BE2C (cell line): ENCODE measurements around the gene NQO1.

Source experiments
- DNase-seq: peaks from one replicate; pipeline ENCODE4 v3.0.0-alpha.2; 2020
- H3K27me3 ChIP-seq: fragments of 250-450 bp; sonication (Bioruptor Pico); 2 replicates; pipeline ENCODE4 v1.5.1; 2020; ENCODE audit warnings: mild to moderate bottlenecking
- H3K36me3 ChIP-seq: fragments of 250-450 bp; sonication (Bioruptor Pico); 2 replicates; pipeline ENCODE4 v1.5.1; 2020; ENCODE audit warnings: mild to moderate bottlenecking
- H3K4me1 ChIP-seq: fragments of 250-450 bp; sonication (Bioruptor Pico); 2 replicates; pipeline ENCODE4 v1.5.1; 2020
- H3K4me3 ChIP-seq: 2 replicates; pipeline ENCODE4 v1.5.1; 2011; ENCODE audit warnings: low read depth, low read length
- H3K9me3 ChIP-seq: fragments of 250-450 bp; sonication (Bioruptor Pico); 2 replicates; pipeline ENCODE4 v1.5.1; 2020
- TF ChIP-seq, protein P1 (sequence below): IDR thresholded peaks from 2 replicates; pipeline ENCODE4 v1.5.1; 2012; ENCODE audit warnings: mild to moderate bottlenecking, low read depth, low read length

Gene NQO1

DNA sequence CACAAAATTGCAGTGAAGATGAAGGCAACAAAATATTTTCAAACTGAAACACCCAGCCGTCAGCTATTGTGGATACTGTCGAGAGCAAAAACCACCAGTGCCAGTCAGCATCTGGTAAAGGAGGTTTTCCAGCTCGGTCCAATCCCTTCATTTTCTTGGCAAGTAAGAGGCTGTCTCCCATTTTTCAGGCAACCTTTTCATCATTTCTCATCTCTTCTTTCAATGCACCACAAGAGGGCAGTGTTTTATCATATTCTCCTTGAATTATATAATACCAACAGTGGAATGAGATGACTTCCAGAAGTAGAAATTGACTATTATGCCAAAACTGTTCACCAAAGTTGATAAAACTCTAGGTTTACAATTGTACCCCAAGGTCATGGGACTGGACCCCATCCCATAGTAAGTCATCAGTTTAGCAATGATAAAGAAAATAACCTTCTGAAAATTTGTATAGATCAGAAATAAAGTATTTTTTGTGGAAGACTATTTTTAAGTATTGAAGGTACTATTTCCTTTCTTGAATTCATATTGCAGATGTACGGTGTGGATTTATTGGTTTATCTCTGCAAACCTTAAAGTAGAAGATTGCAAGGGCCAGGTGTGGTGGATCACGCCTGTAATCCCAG is 16.8 kb downstream of the NQO1 start:
- no peak for DNase-seq
- TF ChIP-seq, protein P1, sequence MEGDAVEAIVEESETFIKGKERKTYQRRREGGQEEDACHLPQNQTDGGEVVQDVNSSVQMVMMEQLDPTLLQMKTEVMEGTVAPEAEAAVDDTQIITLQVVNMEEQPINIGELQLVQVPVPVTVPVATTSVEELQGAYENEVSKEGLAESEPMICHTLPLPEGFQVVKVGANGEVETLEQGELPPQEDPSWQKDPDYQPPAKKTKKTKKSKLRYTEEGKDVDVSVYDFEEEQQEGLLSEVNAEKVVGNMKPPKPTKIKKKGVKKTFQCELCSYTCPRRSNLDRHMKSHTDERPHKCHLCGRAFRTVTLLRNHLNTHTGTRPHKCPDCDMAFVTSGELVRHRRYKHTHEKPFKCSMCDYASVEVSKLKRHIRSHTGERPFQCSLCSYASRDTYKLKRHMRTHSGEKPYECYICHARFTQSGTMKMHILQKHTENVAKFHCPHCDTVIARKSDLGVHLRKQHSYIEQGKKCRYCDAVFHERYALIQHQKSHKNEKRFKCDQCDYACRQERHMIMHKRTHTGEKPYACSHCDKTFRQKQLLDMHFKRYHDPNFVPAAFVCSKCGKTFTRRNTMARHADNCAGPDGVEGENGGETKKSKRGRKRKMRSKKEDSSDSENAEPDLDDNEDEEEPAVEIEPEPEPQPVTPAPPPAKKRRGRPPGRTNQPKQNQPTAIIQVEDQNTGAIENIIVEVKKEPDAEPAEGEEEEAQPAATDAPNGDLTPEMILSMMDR: peak; percentile 66

DNA sequence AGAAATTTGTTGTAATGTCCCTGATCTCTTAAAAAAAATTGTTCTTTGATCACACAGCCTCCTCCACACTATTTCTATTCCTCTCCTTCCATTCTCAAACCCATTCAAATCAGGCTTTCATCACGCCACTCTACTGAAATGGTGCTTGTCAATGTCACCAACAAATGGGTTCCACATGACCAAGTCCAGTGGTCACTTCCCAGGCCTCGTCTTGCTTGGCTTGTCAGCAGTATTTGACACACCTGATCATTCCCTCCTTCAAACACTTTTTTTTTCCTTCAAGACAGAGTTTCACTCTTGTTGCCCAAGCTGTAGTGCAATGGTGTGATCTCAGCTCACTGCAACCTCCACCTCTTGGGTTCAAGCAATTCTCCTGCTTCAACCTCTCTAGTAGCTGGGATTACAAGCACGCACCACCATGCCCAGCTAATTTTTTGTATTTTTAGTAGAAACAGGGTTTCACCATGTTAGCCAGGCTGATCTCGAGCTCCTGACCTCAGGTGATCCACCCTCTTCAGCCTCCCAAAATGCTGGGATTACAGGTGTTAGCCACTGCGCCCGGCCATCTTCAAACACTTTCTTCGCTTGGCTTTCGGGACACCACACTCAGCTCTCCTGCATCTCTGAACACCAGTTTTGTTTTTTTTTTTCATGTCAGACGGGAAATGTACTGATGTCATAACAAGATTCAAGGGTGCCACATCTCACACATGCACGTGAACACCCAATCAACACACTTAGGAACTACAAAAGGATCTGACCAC is 18.3 kb downstream of the NQO1 start:
- TF ChIP-seq, protein P1: no peak
- Histone ChIP-seq H3K4me1 (no peaks in the 10 kb centered on the region), H3K4me3 (no peak overlapping the region), H3K9me3 (no peaks in the 10 kb centered on the region), H3K36me3 (no peaks in the 10 kb centered on the region), H3K27me3 (no peaks in the 10 kb centered on the region)
- DNase-seq: no peak

More for the DNA sequence above, 16.8 kb downstream of the NQO1 start:
- no peaks in the 10 kb centered on the region for H3K36me3 ChIP-seq
- H3K27me3 ChIP-seq: no peaks in the 10 kb centered on the region
- H3K9me3 ChIP-seq: no peaks in the 10 kb centered on the region
- H3K4me3 ChIP-seq: no peak overlapping the region
- no peaks in the 10 kb centered on the region for H3K4me1 ChIP-seq

DNA sequence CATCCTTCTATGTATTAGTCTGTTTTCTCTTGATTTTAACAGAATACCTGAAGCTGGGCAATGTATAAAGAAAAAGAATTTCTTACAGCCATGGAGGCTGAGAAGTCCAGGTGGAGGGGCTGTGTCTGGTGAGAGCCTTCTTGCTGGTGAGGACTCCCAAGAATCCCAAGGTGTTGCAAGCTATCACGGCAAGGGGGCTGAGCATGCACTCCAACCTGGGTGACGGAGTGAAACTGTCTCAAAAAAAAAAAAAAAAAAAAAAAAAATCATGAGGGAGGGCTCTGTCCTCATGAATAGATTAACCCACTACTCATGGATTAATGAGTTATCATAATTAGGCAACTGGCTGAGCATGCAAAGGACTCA is 19.4 kb downstream of the NQO1 start:
- H3K27me3 ChIP-seq: no peaks in the 10 kb centered on the region
- no peaks in the 10 kb centered on the region for H3K4me1 ChIP-seq
- DNase-seq: no peak
- no peaks in the 10 kb centered on the region for H3K9me3 ChIP-seq
- no peak overlapping the region for H3K4me3 ChIP-seq
- no peaks in the 10 kb centered on the region for H3K36me3 ChIP-seq
- TF ChIP-seq, protein P1: no peak

DNA sequence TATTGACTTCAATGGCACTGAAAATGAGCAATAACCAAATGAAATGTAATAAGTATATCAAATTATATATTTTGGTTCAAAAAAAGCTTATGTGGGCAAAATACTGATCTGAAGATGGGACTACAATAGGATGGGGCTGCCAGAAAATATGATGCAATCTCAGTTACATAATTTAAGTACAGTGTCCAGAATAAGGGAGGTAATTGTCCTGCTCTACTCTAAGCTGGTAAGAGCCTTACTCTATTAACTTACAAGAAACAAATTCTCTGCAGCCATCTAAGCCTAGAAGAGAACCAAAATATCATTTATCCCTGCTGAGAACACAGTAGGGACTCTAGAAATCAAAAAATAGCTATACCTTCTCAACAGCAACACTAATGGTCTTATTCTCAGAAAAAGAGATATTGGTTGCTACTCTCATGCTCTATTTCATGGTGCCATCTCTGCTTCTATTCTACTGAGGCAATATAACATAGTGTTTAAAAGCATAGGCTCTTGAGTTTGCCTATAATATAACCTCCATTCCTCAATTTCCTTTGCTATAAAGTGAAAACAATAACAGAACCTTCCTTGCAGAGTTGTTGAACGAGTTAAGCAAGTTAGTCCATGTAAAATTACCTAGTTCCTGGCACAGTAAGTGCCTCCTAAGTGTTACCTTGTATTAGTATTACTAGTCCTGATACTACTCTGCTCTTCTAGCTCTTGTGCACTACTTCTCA is 19.9 kb downstream of the NQO1 start:
- no peak for DNase-seq
- no peaks in the 10 kb centered on the region for H3K27me3 ChIP-seq
- no peaks in the 10 kb centered on the region for H3K9me3 ChIP-seq
- H3K4me3 ChIP-seq: no peak overlapping the region
- TF ChIP-seq, protein P1: no peak
- H3K36me3 ChIP-seq: peaks cover 2% of the 10 kb centered on the region; the same call in 1 of the 2 replicates
- no peaks in the 10 kb centered on the region for H3K4me1 ChIP-seq

DNA sequence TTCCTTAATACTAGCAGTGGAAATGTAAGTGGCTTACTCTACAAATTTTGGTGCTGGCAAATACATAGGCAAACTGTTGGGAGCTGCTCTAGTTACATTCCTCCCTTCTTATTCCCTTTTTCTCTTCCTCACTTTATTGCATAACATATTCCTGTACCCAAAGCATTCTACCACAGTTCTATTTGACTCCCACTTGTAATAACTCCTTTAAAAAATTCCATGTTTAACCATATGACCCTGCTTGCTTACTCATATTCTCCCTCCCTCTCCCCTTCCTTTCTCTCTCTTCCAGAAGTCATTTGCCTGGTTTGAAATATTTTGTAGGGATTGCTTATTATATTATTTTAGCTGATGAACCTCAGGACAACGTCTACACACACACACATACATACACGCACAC is 22.7 kb downstream of the NQO1 start:
- Histone ChIP-seq H3K27me3 (no peaks in the 10 kb centered on the region), H3K4me3 (no peak overlapping the region), H3K36me3 (peaks cover 3% of the 10 kb centered on the region), H3K9me3 (no peaks in the 10 kb centered on the region), H3K4me1 (no peaks in the 10 kb centered on the region)
- no peak for DNase-seq
- TF ChIP-seq, protein P1: no peak

DNA sequence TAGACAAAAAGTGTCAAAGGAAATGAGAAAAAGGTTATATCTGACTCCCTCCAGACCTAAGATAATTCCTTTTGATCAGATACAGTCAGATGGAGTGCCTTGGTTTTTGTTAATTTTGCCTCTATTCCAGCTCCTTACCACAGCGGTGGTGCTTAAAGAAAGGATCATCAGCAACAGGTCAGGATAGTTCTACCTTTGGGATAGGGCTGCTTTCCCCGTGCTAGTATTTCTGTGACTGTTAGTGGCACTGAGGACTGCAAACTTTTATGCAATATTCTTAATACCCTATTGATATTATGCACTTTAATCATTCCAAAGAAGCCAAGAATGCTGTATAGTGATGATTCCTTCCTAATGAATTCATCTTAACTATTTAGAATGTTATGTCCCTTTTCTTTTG is 24.5 kb downstream of the NQO1 start:
- Histone ChIP-seq H3K9me3 (no peaks in the 10 kb centered on the region), H3K36me3 (peaks cover 3% of the 10 kb centered on the region), H3K27me3 (no peaks in the 10 kb centered on the region), H3K4me1 (no peaks in the 10 kb centered on the region), H3K4me3 (no peak overlapping the region)
- TF ChIP-seq, protein P1: no peak
- DNase-seq: no peak
